CD14-positive monocyte (primary cell): ENCODE results near the gene DYNLT4. TPM values are rescaled to one million over a fixed set of nuclear protein-coding genes. Genes with fewer than 3 reads are reported as not detected.

Source experiments
- DNase-seq, 3 donors: peaks; one replicate each; pipeline ENCODE4 v3.0.0-alpha.2; 2011 to 2022
- H2AFZ ChIP-seq: 2 replicates; pipeline ENCODE4 v1.6.0; 2012; ENCODE audit warnings: mild to moderate bottlenecking, low read depth, low read length, inconsistent platforms; ENCODE audit not compliant: insufficient read depth, poor library complexity, severe bottlenecking
- H3K27ac ChIP-seq, 2 donors: 1 replicate in 1 of 2; 2 replicates in 1 of 2; pipeline ENCODE4 v1.5.1; 2012 to 2013; ENCODE audit warnings: low read length in 2 of 2, control low read depth in 1 of 2, inconsistent platforms in 1 of 2, low read depth in 1 of 2, mild to moderate bottlenecking in 1 of 2
- H3K27me3 ChIP-seq, 2 donors: one replicate each; pipeline versions ENCODE4 v1.6.0 to v1.6.1; 2011 to 2013; ENCODE audit warnings: low read length in 2 of 2; ENCODE audit not compliant: control insufficient read depth in 2 of 2, insufficient read depth in 2 of 2
- H3K36me3 ChIP-seq, 2 donors: replicated peaks in 1 of 2; 1 replicate in 1 of 2; 2 replicates in 1 of 2; pipeline versions ENCODE4 v1.5.1 to v1.6.1; 2012 to 2013; ENCODE audit warnings: low read length in 2 of 2, control low read depth in 1 of 2, inconsistent platforms in 1 of 2, mild to moderate bottlenecking in 1 of 2; ENCODE audit not compliant: insufficient read depth in 2 of 2, control insufficient read depth in 1 of 2
- H3K4me1 ChIP-seq, 2 donors: 1 replicate in 1 of 2; 2 replicates in 1 of 2; pipeline versions ENCODE4 v1.5.1 to v1.6.1; 2012 to 2013; ENCODE audit warnings: low read length in 2 of 2, control low read depth in 1 of 2, inconsistent platforms in 1 of 2, mild to moderate bottlenecking in 1 of 2, moderate library complexity in 1 of 2; ENCODE audit not compliant: insufficient read depth in 2 of 2, control insufficient read depth in 1 of 2
- H3K4me2 ChIP-seq: replicated peaks from 2 replicates; pipeline ENCODE3; 2012; ENCODE audit warnings: low read length, moderate library complexity, mild to moderate bottlenecking; ENCODE audit not compliant: poor library complexity, severe bottlenecking; ENCODE audit errors: extremely low read depth
- H3K4me3 ChIP-seq, 3 experiments: fragments of 200-600 bp in 1 of 3; sonication (generic) in 1 of 3; replicated peaks in 1 of 3; 1 replicate in 2 of 3; 2 replicates in 1 of 3; pipeline ENCODE4 v1.5.1; 2011 to 2013; ENCODE audit warnings: low read length in 3 of 3, mild to moderate bottlenecking in 3 of 3, control low read depth in 2 of 3, low read depth in 2 of 3, inconsistent platforms in 1 of 3, moderate library complexity in 1 of 3
- H3K79me2 ChIP-seq: 2 replicates; pipeline ENCODE4 v1.6.0; 2012; ENCODE audit warnings: mild to moderate bottlenecking, control low read depth, inconsistent platforms, low read length, moderate library complexity; ENCODE audit not compliant: insufficient read depth
- H3K9ac ChIP-seq: 2 replicates; pipeline ENCODE4 v1.6.0; 2017; ENCODE audit warnings: low read length, mild to moderate bottlenecking; ENCODE audit not compliant: insufficient read depth, poor library complexity, severe bottlenecking
- H3K9me3 ChIP-seq, 2 donors: replicated peaks in 1 of 2; 1 replicate in 1 of 2; 2 replicates in 1 of 2; pipeline versions ENCODE4 v1.5.1 to v1.6.1; 2012 to 2013; ENCODE audit warnings: low read length in 2 of 2, control low read depth in 1 of 2; ENCODE audit not compliant: control insufficient read depth in 1 of 2, insufficient read depth in 1 of 2
- H4K20me1 ChIP-seq: 2 replicates; pipeline ENCODE4 v1.6.0; 2012; ENCODE audit warnings: mild to moderate bottlenecking, low read length, control low read depth, moderate library complexity; ENCODE audit not compliant: insufficient read depth
- H3K27ac Mint-ChIP-seq, 7 donors: one replicate each; pipeline ENCODE4 v1.8.0; 2020; ENCODE audit warnings: mild to moderate bottlenecking in 7 of 7, mixed read lengths in 7 of 7, moderate library complexity in 6 of 7, inconsistent platforms in 2 of 7
- H3K27me3 Mint-ChIP-seq, 3 donors: one replicate each; pipeline ENCODE4 v1.8.0; 2021 to 2022; ENCODE audit warnings: low read depth in 3 of 3, mild to moderate bottlenecking in 3 of 3, mixed read lengths in 3 of 3, moderate library complexity in 3 of 3, inconsistent platforms in 1 of 3
- H3K36me3 Mint-ChIP-seq, 2 donors: one replicate each; pipeline ENCODE4 v1.8.0; 2020; ENCODE audit warnings: mixed read lengths in 2 of 2, inconsistent platforms in 1 of 2, mild to moderate bottlenecking in 1 of 2
- H3K4me1 Mint-ChIP-seq: one replicate; pipeline ENCODE4 v1.8.0; 2020; ENCODE audit warnings: mild to moderate bottlenecking, mixed read lengths
- H3K4me3 Mint-ChIP-seq, 2 donors: one replicate each; pipeline ENCODE4 v1.8.0; 2020; ENCODE audit warnings: mild to moderate bottlenecking in 2 of 2, mixed read lengths in 2 of 2, moderate library complexity in 1 of 2
- H3K9me3 Mint-ChIP-seq, 7 donors: one replicate each; pipeline ENCODE4 v1.8.0; 2020 to 2022; ENCODE audit warnings: mixed read lengths in 7 of 7, mild to moderate bottlenecking in 6 of 7, moderate library complexity in 6 of 7, inconsistent platforms in 2 of 7
- WGBS: methylation state at CpG from one replicate; pipeline ENCODE4 v1.1.5; 2013; ENCODE audit warnings: missing lambda C conversion rate; ENCODE audit not compliant: insufficient coverage; 5-methylcytosine and 5-hydroxymethylcytosine counted together
- intact Hi-C, 2 donors: fragments of 100-400 bp; cut with micrococcal nuclease; formaldehyde crosslinking; loops; one replicate each; pipeline versions ENCODE4 v1.15.0 to v1.15.1; 2023
- polyA plus RNA-seq, 3 donors: library from polyadenylated mRNA; depleted of rRNA in 1 of 3; unstranded in 2 of 3; stranded (reverse) in 1 of 3; fragments of 300-500 nt in 2 of 3; fragments of >200 nt in 1 of 3; fragmentation: Illumina TruSeq in 2 of 3; gene quantifications; 1 replicate in 2 of 3; 2 replicates in 1 of 3; pipeline ENCODE4 v1.2.3, GENCODE V29; 2012 to 2021
- TF ChIP-seq, protein P1 (sequence below): fragments of 200-600 bp; IDR thresholded peaks from one replicate; pipeline ENCODE4 v1.8.0; 2022; ENCODE audit warnings: antibody characterized with exemption, mild to moderate bottlenecking

Gene DYNLT4
- polyA plus RNA-seq, 3 donors = 0.91 to 2.8 (median 2.2) TPM

DNA sequence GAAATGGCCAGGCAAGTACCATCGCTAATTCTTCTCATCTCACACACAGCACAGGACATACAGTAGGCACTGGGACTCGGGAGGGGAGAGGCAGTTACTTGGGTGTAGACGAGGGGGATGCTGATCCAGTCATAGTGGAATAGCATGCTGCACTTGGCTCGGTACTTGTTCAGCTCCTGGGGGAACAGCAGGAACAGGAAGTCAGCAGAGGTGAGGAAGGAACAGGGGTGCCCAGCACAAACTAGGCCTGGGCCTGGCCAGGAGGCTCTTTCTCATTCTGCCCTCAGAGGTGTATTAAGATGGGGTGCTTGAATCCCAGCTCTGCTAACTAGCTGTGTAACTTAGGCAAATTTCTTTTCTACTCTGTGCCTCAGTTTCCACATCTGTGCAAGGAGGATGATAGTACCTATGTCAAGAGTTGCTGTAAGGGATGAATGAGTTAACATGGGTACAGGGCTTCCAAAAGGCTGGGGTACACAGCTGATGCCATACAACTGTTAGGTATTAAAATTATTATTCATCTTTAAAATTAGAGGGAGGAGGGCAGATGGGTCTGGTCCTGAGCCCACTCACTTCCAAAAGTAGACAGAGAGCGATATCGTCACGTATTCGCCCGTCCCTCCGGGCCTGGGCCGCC, 21.5 kb downstream of the DYNLT4 start:
- Histone ChIP-seq H3K4me3 (peak overlapping the region in 2 of 3 experiments; percentile 41 to 74), H3K4me1 (peaks cover 23 to 24% of the 10 kb centered on the region in 2 donors), H3K4me2 (peak overlapping the region; percentile 83), H3K27me3 (peaks cover 0 to 3% of the 10 kb centered on the region in 2 donors), H3K27ac (no peak overlapping the region), H2AFZ (peak overlapping the region; percentile 91), H3K9ac (no peak overlapping the region), H3K9me3 (no peaks in the 10 kb centered on the region), H3K36me3 (peaks cover 0 to 12% of the 10 kb centered on the region in 2 donors), H4K20me1 (peaks cover 8% of the 10 kb centered on the region), H3K79me2 (no peaks in the 10 kb centered on the region)
- intact Hi-C loops = loop anchor here (5.0 to 10.0 kb wide), 2 partner anchors 42 to 229 kb away; partner anchors contain the start of genes HECTD3 (in 1 of the 2) and UROD (in 1 of the 2)
- H3K27ac Mint-ChIP-seq = peak overlapping the region in 3 of 7 donors; percentile 30 to 45 (median 31)
- peak overlapping the region; percentile 72 to 92 for H3K4me3 Mint-ChIP-seq
- peaks cover 15 to 18% of the 10 kb centered on the region in 2 donors for H3K36me3 Mint-ChIP-seq
- WGBS = 11% methylated on average over 6 of the region's 11 CpGs
- peaks cover 26% of the 10 kb centered on the region for H3K4me1 Mint-ChIP-seq
- H3K27me3 Mint-ChIP-seq = peaks cover 7 to 15% (median 12%) of the 10 kb centered on the region in 3 donors
- no peak for DNase-seq
- TF ChIP-seq, protein P1, sequence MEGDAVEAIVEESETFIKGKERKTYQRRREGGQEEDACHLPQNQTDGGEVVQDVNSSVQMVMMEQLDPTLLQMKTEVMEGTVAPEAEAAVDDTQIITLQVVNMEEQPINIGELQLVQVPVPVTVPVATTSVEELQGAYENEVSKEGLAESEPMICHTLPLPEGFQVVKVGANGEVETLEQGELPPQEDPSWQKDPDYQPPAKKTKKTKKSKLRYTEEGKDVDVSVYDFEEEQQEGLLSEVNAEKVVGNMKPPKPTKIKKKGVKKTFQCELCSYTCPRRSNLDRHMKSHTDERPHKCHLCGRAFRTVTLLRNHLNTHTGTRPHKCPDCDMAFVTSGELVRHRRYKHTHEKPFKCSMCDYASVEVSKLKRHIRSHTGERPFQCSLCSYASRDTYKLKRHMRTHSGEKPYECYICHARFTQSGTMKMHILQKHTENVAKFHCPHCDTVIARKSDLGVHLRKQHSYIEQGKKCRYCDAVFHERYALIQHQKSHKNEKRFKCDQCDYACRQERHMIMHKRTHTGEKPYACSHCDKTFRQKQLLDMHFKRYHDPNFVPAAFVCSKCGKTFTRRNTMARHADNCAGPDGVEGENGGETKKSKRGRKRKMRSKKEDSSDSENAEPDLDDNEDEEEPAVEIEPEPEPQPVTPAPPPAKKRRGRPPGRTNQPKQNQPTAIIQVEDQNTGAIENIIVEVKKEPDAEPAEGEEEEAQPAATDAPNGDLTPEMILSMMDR = no peak
- H3K9me3 Mint-ChIP-seq = peaks cover 0 to 2% (median 0%) of the 10 kb centered on the region in 7 donors

- TF ChIP-seq, protein P1 = no peak
- Histone ChIP-seq H2AFZ (no peak overlapping the region), H4K20me1 (peaks cover 9% of the 10 kb centered on the region), H3K36me3 (peaks cover 4 to 19% of the 10 kb centered on the region in 2 donors), H3K79me2 (no peaks in the 10 kb centered on the region), H3K27me3 (peaks cover 0 to 3% of the 10 kb centered on the region in 2 donors), H3K9me3 (no peaks in the 10 kb centered on the region), H3K9ac (no peak overlapping the region), H3K27ac (no peak overlapping the region), H3K4me2 (no peak overlapping the region), H3K4me1 (peaks cover 23 to 24% of the 10 kb centered on the region in 2 donors), H3K4me3 (peak overlapping the region in 1 of 3 experiments; percentile 65)
- Mint-ChIP-seq H3K27ac (no peak overlapping the region), H3K27me3 (peaks cover 7 to 15% (median 12%) of the 10 kb centered on the region in 3 donors), H3K4me3 (peak overlapping the region in 1 of 2 donors; percentile 16), H3K9me3 (peaks cover 0 to 2% (median 0%) of the 10 kb centered on the region in 7 donors), H3K4me1 (peaks cover 26% of the 10 kb centered on the region), H3K36me3 (peaks cover 21 to 24% of the 10 kb centered on the region in 2 donors)
- DNase-seq = no peak
- intact Hi-C loops = loop anchor here (5.0 to 10.0 kb wide), 2 partner anchors 42 to 230 kb away; partner anchors contain the start of genes HECTD3 (in 1 of the 2) and UROD (in 1 of the 2)
- WGBS = 91% methylated on average over 6 of the region's 6 CpGs
Measured at GRCh38 chr1:44785029-44785380, 22.1 kb downstream of the DYNLT4 start.
